B cell (primary cell): ENCODE data around the gene SLC23A3. TPM values are rescaled to one million over a fixed set of nuclear protein-coding genes. Genes with fewer than 3 reads are reported as not detected.
A peak's percentile ranks its signal among the peaks of the same experiment; 100 is the strongest.

Experiments used
- ATAC-seq: fragments of 200-7000 bp; cut with Tn5 transposase; one replicate; pipeline ENCODE4 v1.10.0; 2021; ENCODE audit warnings: low read depth, mild to moderate bottlenecking, moderate number of reproducible peaks, moderate library complexity
- CTCF ChIA-PET: fragments of 350-600 bp; sonication (Branson Sonifier 250); formaldehyde crosslinking; loops from one replicate; lab custom pipeline; 2021; ENCODE audit warnings: antibody characterized with exemption, inconsistent platforms; lab: Charles Lee
- POLR2A ChIA-PET: fragments of 350-600 bp; sonication (Branson Sonifier 250); formaldehyde crosslinking; loops from one replicate; lab custom pipeline; 2021; ENCODE audit warnings: antibody characterized with exemption; lab: Charles Lee
- DNase-seq: peaks from one replicate; pipeline ENCODE4 v3.0.0; 2013
- H2AFZ ChIP-seq: 2 replicates; pipeline ENCODE4 v1.6.1; 2012; ENCODE audit warnings: mild to moderate bottlenecking, low read depth, low read length; ENCODE audit not compliant: insufficient read depth, poor library complexity, severe bottlenecking
- H3K27ac ChIP-seq, 2 donors: 1 replicate in 1 of 2; 2 replicates in 1 of 2; pipeline ENCODE4 v1.5.1; 2012 to 2013; ENCODE audit warnings: low read length in 2 of 2, mild to moderate bottlenecking in 2 of 2, moderate library complexity in 1 of 2
- H3K27me3 ChIP-seq, 4 experiments: fragments of 200-600 bp in 1 of 4; sonication (generic) in 1 of 4; replicated peaks in 1 of 4; 1 replicate in 2 of 4; 2 replicates in 2 of 4; pipeline versions ENCODE4 v1.6.1 to v1.7.0; 2013 to 2016; ENCODE audit warnings: low read length in 3 of 4, mild to moderate bottlenecking in 2 of 4, mixed read lengths in 1 of 4, moderate library complexity in 1 of 4; ENCODE audit not compliant: insufficient read depth in 4 of 4, control insufficient read depth in 3 of 4; ENCODE audit errors: control extremely low read depth in 1 of 4
- H3K36me3 ChIP-seq, 2 experiments: replicated peaks in 1 of 2; 1 replicate in 1 of 2; 2 replicates in 1 of 2; pipeline versions ENCODE4 v1.6.1 to v1.7.1; 2013; ENCODE audit warnings: low read length in 1 of 2; ENCODE audit not compliant: insufficient read depth in 2 of 2, control insufficient read depth in 1 of 2; ENCODE audit errors: control extremely low read depth in 1 of 2, extremely low read depth in 1 of 2
- H3K4me1 ChIP-seq, 2 donors: fragments of 200-600 bp in 1 of 2; sonication (generic) in 1 of 2; 1 replicate in 1 of 2; 2 replicates in 1 of 2; pipeline versions ENCODE4 v1.5.1 to v1.6.1; 2013 to 2017; ENCODE audit warnings: low read length in 2 of 2; ENCODE audit not compliant: control insufficient read depth in 2 of 2, insufficient read depth in 2 of 2
- H3K4me2 ChIP-seq: replicated peaks from 2 replicates; pipeline ENCODE3; 2012; ENCODE audit warnings: mild to moderate bottlenecking, low read depth, low read length; ENCODE audit not compliant: poor library complexity, severe bottlenecking
- H3K4me3 ChIP-seq, 5 experiments: fragments of 200-600 bp in 1 of 5; sonication (generic) in 1 of 5; 1 replicate in 3 of 5; 2 replicates in 2 of 5; pipeline versions ENCODE4 v1.5.1 to v1.7.0; 2011 to 2016; ENCODE audit warnings: low read length in 4 of 5, mild to moderate bottlenecking in 4 of 5, low read depth in 2 of 5, control low read depth in 1 of 5, moderate library complexity in 1 of 5; ENCODE audit not compliant: insufficient read depth in 1 of 5; ENCODE audit errors: control extremely low read depth in 1 of 5, extremely low read depth in 1 of 5
- H3K79me2 ChIP-seq: fragments of 200-600 bp; sonication (generic); one replicate; pipeline ENCODE4 v1.6.0; 2016; ENCODE audit warnings: low read length; ENCODE audit not compliant: control insufficient read depth, insufficient read depth
- H3K9ac ChIP-seq: fragments of 200-600 bp; sonication (generic); 2 replicates; pipeline ENCODE4 v1.6.1; 2017; ENCODE audit warnings: mild to moderate bottlenecking, low read length, moderate library complexity
- H3K9me3 ChIP-seq, 3 donors: one replicate each; pipeline versions ENCODE4 v1.6.1 to v1.7.1; 2013; ENCODE audit warnings: low read length in 2 of 3; ENCODE audit not compliant: control insufficient read depth in 2 of 3, insufficient read depth in 1 of 3; ENCODE audit errors: control extremely low read depth in 1 of 3
- H4K20me1 ChIP-seq: 2 replicates; pipeline ENCODE4 v1.6.0; 2012; ENCODE audit warnings: mild to moderate bottlenecking, low read length; ENCODE audit not compliant: insufficient read depth, control insufficient read depth, poor library complexity, severe bottlenecking
- H3K27ac Mint-ChIP-seq: one replicate; pipeline ENCODE4 v1.8.0; 2021; ENCODE audit warnings: mixed read lengths
- H3K27me3 Mint-ChIP-seq: one replicate; pipeline ENCODE4 v1.8.0; 2021; ENCODE audit warnings: mixed read lengths
- H3K4me1 Mint-ChIP-seq: one replicate; pipeline ENCODE4 v1.8.0; 2021; ENCODE audit warnings: mixed read lengths
- H3K4me3 Mint-ChIP-seq: one replicate; pipeline ENCODE4 v1.8.0; 2021; ENCODE audit warnings: mixed read lengths
- H3K9me3 Mint-ChIP-seq: one replicate; pipeline ENCODE4 v1.8.0; 2022; ENCODE audit warnings: mixed read lengths; ENCODE audit not compliant: insufficient read depth
- CTCF ChIP-seq: fragments of 200-600 bp; IDR thresholded peaks from one replicate; pipeline ENCODE4 v1.8.0; 2022; ENCODE audit warnings: antibody characterized with exemption, mild to moderate bottlenecking
- EZH2 ChIP-seq: IDR thresholded peaks from 2 replicates; pipeline ENCODE4 v1.6.1; 2012; ENCODE audit warnings: borderline replicate concordance, low read depth, mild to moderate bottlenecking, moderate library complexity, low read length; ENCODE audit not compliant: insufficient read depth, poor library complexity, severe bottlenecking
- WGBS: methylation state at CpG from one replicate; pipeline ENCODE4 v1.1.5; 2013; ENCODE audit warnings: missing lambda C conversion rate; ENCODE audit not compliant: insufficient coverage; 5-methylcytosine and 5-hydroxymethylcytosine counted together
- intact Hi-C: fragments of 100-400 bp; cut with micrococcal nuclease; formaldehyde crosslinking; loops from one replicate; pipeline ENCODE4 v1.10.0; 2022
- polyA plus RNA-seq: library from polyadenylated mRNA; depleted of rRNA; stranded (reverse); fragments of >200 nt; gene quantifications from 2 replicates; pipeline ENCODE4 v1.2.3, GENCODE V29; 2012
- total RNA-seq, 2 donors: library from RNA; stranded (reverse); fragments of 120-200 nt in 1 of 2; gene quantifications; 1 replicate in 1 of 2; 2 replicates in 1 of 2; pipeline versions ENCODE4 v1.2.3 to v1.2.4, GENCODE V29; 2013 to 2022

SLC23A3 gene
- total and polyA plus RNA-seq, 2 donors (not counting 1 experiment from before 2014, with no cell fraction given): 2.4 to 15.2 TPM

DNA sequence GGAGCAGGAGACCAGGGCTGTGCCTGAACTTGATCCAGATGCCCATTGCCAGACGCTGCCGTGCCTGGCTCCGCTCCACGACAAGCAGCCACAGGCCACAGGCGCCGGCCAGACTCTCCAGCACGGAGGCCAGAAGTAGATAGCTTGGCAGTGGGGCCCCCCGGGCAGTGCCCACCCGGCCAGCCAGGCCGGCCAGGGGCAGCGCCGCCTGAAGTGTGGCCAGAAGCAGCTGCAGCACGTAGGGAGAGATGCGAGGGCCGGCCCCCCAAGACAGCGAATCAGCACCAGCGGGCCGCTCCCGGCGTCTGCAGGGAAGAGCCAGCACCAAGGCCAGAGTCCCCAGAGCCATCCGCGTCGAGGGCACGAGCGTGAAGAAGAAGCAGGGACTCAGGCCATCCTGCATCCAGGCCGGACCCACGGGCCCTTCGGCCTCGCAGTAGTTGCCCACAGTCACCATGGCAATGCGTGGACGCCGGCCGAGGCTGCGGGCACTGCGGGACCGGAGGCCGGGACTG lies 48.4 kb upstream of the SLC23A3 start:
- Mint-ChIP-seq H3K9me3 (no peaks in the 10 kb centered on the region), H3K27me3 (no peaks in the 10 kb centered on the region), H3K4me3 (peak overlapping the region; percentile 87), H3K27ac (peak overlapping the region; percentile 86), H3K4me1 (peaks cover 20% of the 10 kb centered on the region)
- Histone ChIP-seq H4K20me1 (peaks cover 30% of the 10 kb centered on the region), H3K79me2 (no peaks in the 10 kb centered on the region), H3K4me2 (peak overlapping the region; percentile 91), H3K9ac (peak overlapping the region; percentile 68), H3K27me3 (no peaks in the 10 kb centered on the region), H3K4me1 (peaks cover 17 to 21% of the 10 kb centered on the region in 2 donors), H3K36me3 (peaks cover 5 to 32% of the 10 kb centered on the region in 2 experiments), H3K9me3 (no peaks in the 10 kb centered on the region), H3K4me3 (peak overlapping the region; percentile 51 to 74 (median 66)), H2AFZ (peak overlapping the region; percentile 68), H3K27ac (peak overlapping the region in 1 of 2 donors; percentile 0)
- DNase-seq (no peak), ATAC-seq (peak; percentile 19)
- ChIA-PET POLR2A (interaction anchor here (0.6 to 3.0 kb wide), 9 partner anchors 11 to 77 kb away, joined by 4 to 30 read pairs (median 8); partner anchors contain the start of genes ANKZF1, ATG9A, CNPPD1 and DNAJB2), CTCF (interaction anchor here (1.2 to 4.3 kb wide), 6 partner anchors 12 to 77 kb away, joined by 4 to 26 read pairs (median 10); partner anchors contain the start of genes CNPPD1, DNAJB2, SLC23A3 and ZFAND2B)
- intact Hi-C loops: loop anchor here (1.0 to 2.0 kb wide), 4 partner anchors 41 to 77 kb away; partner anchors contain the start of genes DNAJB2 and NHEJ1
- WGBS: under 1% methylated on average over 37 of the region's 37 CpGs
- TF ChIP-seq EZH2 (no peak), CTCF (no peak)

- intact Hi-C loops: no loop called here
- no peak for ATAC-seq
- Mint-ChIP-seq H3K27ac (no peak overlapping the region), H3K27me3 (no peaks in the 10 kb centered on the region), H3K9me3 (no peaks in the 10 kb centered on the region), H3K4me1 (peaks cover 20% of the 10 kb centered on the region), H3K4me3 (peak overlapping the region; percentile 50)
- POLR2A ChIA-PET: interaction anchor here (1.4 to 1.6 kb wide), 2 partner anchors 10 to 41 kb away, joined by 4 to 7 read pairs; partner anchors contain the start of gene ZFAND2B
- Histone ChIP-seq H3K4me3 (no peak overlapping the region), H3K4me2 (no peak overlapping the region), H3K27me3 (no peaks in the 10 kb centered on the region), H3K9ac (no peak overlapping the region), H3K79me2 (no peaks in the 10 kb centered on the region), H3K27ac (no peak overlapping the region), H3K36me3 (peaks cover 0 to 17% of the 10 kb centered on the region in 2 experiments), H2AFZ (no peak overlapping the region), H4K20me1 (peaks cover 20% of the 10 kb centered on the region), H3K4me1 (peaks cover 17 to 21% of the 10 kb centered on the region in 2 donors), H3K9me3 (no peaks in the 10 kb centered on the region)
- 89% methylated on average over 6 of the region's 6 CpGs for WGBS
- TF ChIP-seq EZH2 (no peak), CTCF (no peak)
- CTCF ChIA-PET: interaction anchor here (1.1 to 4.3 kb wide), 9 partner anchors 10 to 340 kb away, joined by 3 to 26 read pairs (median 5); partner anchors contain the start of genes GLB1L, SLC23A3, STK16 and TUBA4A
- no peak for DNase-seq
Observed at GRCh38 chr2:219216535-219216915, 46.7 kb upstream of the SLC23A3 start.
